Osteoblast (primary cell): ENCODE data around the gene MTG2. TPM values are rescaled to one million over a fixed set of nuclear protein-coding genes. Genes with fewer than 3 reads are reported as not detected.

Experiments
- DNase-seq: peaks from one replicate; pipeline ENCODE4 v3.0.0; 2011; ENCODE audit warnings: low spot score, mixed read lengths; ENCODE audit not compliant: insufficient read length; ENCODE audit errors: missing footprints
- H2AFZ ChIP-seq: 2 replicates; pipeline ENCODE4 v1.6.0; 2011; ENCODE audit warnings: mild to moderate bottlenecking, low read length
- H3K27ac ChIP-seq: 2 replicates; pipeline ENCODE4 v1.5.1; 2011; ENCODE audit warnings: mild to moderate bottlenecking, low read depth, low read length, moderate library complexity
- H3K27me3 ChIP-seq: 2 replicates; pipeline ENCODE4 v1.6.0; 2012; ENCODE audit warnings: mild to moderate bottlenecking, control low read depth, inconsistent platforms, low read length, moderate library complexity; ENCODE audit not compliant: insufficient read depth
- H3K36me3 ChIP-seq: 2 replicates; pipeline ENCODE4 v1.5.1; 2011; ENCODE audit warnings: mild to moderate bottlenecking, low read length, control low read depth, moderate library complexity; ENCODE audit not compliant: insufficient read depth
- H3K4me1 ChIP-seq: 2 replicates; pipeline ENCODE4 v1.5.1; 2011; ENCODE audit warnings: mild to moderate bottlenecking, low read length, control low read depth, moderate library complexity; ENCODE audit not compliant: insufficient read depth
- H3K4me2 ChIP-seq: 2 replicates; pipeline ENCODE4 v1.6.0; 2011; ENCODE audit warnings: mild to moderate bottlenecking, low read length; ENCODE audit not compliant: insufficient read depth
- H3K4me3 ChIP-seq: fragments of 200-600 bp; sonication (generic); 3 replicates; pipeline ENCODE4 v1.5.1; 2012; ENCODE audit warnings: mild to moderate bottlenecking, low read length, inconsistent platforms; ENCODE audit not compliant: insufficient read depth
- H3K79me2 ChIP-seq: 2 replicates; pipeline ENCODE4 v1.6.0; 2012; ENCODE audit warnings: mild to moderate bottlenecking, low read length, control low read depth, inconsistent platforms; ENCODE audit not compliant: insufficient read depth
- H3K9me3 ChIP-seq: 2 replicates; pipeline ENCODE4 v1.5.1; 2011; ENCODE audit warnings: low read depth, low read length, control low read depth
- H4K20me1 ChIP-seq: 2 replicates; pipeline ENCODE4 v1.6.0; 2012; ENCODE audit warnings: mild to moderate bottlenecking, low read length, control low read depth; ENCODE audit not compliant: insufficient read depth
- CTCF ChIP-seq: IDR thresholded peaks from 2 replicates; pipeline ENCODE4 v1.5.1; 2011; ENCODE audit warnings: mild to moderate bottlenecking, low read depth, low read length, moderate library complexity; ENCODE audit errors: extremely low read depth
- total RNA-seq: library from RNA; depleted of rRNA; stranded (reverse); fragments of >200 nt; gene quantifications from 2 replicates; pipeline ENCODE4 v1.2.3, GENCODE V29; 2012

Gene MTG2
- total RNA-seq, 1 donor, result 22.1 TPM

- Histone ChIP-seq H3K4me3 (no peak overlapping the region), H3K9me3 (no peaks in the 10 kb centered on the region), H3K36me3 (peaks cover 27% of the 10 kb centered on the region), H3K79me2 (peaks cover 1% of the 10 kb centered on the region), H3K27me3 (no peaks in the 10 kb centered on the region), H3K27ac (no peak overlapping the region), H3K4me1 (peaks cover 5% of the 10 kb centered on the region), H2AFZ (no peak overlapping the region), H4K20me1 (no peaks in the 10 kb centered on the region), H3K4me2 (no peak overlapping the region)
- peak; percentile 72 for DNase-seq
- TF ChIP-seq CTCF, result no peak
Measured at GRCh38 chr20:62177307-62177706, 5.5 kb upstream of the MTG2 start.

- peak; percentile 45 for DNase-seq
- Histone ChIP-seq H3K27ac (no peak overlapping the region), H3K4me1 (peaks cover 5% of the 10 kb centered on the region), H3K27me3 (no peaks in the 10 kb centered on the region), H3K36me3 (peaks cover 27% of the 10 kb centered on the region), H3K79me2 (peaks cover 11% of the 10 kb centered on the region), H3K4me2 (no peak overlapping the region), H2AFZ (no peak overlapping the region), H4K20me1 (no peaks in the 10 kb centered on the region), H3K9me3 (no peaks in the 10 kb centered on the region), H3K4me3 (no peak overlapping the region)
- TF ChIP-seq CTCF, result no peak
Measured at GRCh38 chr20:62178316-62179161, 4.3 kb upstream of the MTG2 start.

- H3K36me3 ChIP-seq, result peaks cover 22% of the 10 kb centered on the region
- TF ChIP-seq CTCF, result no peak
Measured at GRCh38 chr20:62179162-62179504, 3.7 kb upstream of the MTG2 start.

GRCh38 chr20:62181808-62182207 is 1.0 kb upstream of the MTG2 start:
- Histone ChIP-seq H3K4me1 (peaks cover 10% of the 10 kb centered on the region), H3K4me3 (peak overlapping the region; percentile 92), H3K4me2 (peak overlapping the region; percentile 100), H3K79me2 (peaks cover 40% of the 10 kb centered on the region), H3K9me3 (no peaks in the 10 kb centered on the region), H3K36me3 (peaks cover 9% of the 10 kb centered on the region), H4K20me1 (peaks cover under 1% of the 10 kb centered on the region), H3K27ac (no peak overlapping the region), H2AFZ (no peak overlapping the region), H3K27me3 (no peaks in the 10 kb centered on the region)
- no peak for TF ChIP-seq CTCF
- peak; percentile 34 for DNase-seq

More at GRCh38 chr20:62179162-62179504, 3.7 kb upstream of the MTG2 start:
- no peak overlapping the region for H2AFZ ChIP-seq
- no peaks in the 10 kb centered on the region for H3K27me3 ChIP-seq
- DNase-seq, result no peak
- H3K79me2 ChIP-seq, result peaks cover 16% of the 10 kb centered on the region
- no peak overlapping the region for H3K4me2 ChIP-seq
- no peak overlapping the region for H3K27ac ChIP-seq
- no peak overlapping the region for H3K4me3 ChIP-seq
- no peaks in the 10 kb centered on the region for H4K20me1 ChIP-seq
- H3K9me3 ChIP-seq, result no peaks in the 10 kb centered on the region
- peaks cover 9% of the 10 kb centered on the region for H3K4me1 ChIP-seq
